GM19023 (cell line): ENCODE measurements around the gene GJB2.
"Not testable (repeated sequence)": the region's sequence is repeated elsewhere in the genome, so short reads cannot be mapped to it uniquely, and the experiment has no call there.

ENCODE experiments used
- ATAC-seq: cut with Tn5 transposase; IDR thresholded peaks from one replicate; pipeline ENCODE4 v1.9.1; 2021; ENCODE audit warnings: mild to moderate bottlenecking, moderate library complexity; ENCODE audit not compliant: unreplicated experiment

The GJB2 gene

GRCh38 chr13:20171364-20171763 is 21.4 kb downstream of the GJB2 start:
- ATAC-seq = no peak

GRCh38 chr13:20170921-20171320 is 21.8 kb downstream of the GJB2 start:
- no peak for ATAC-seq

- ATAC-seq = no peak
Observed at GRCh38 chr13:20168396-20168795, 24.3 kb downstream of the GJB2 start.

- no peak for ATAC-seq
Observed at GRCh38 chr13:20165417-20166257, 27.1 kb downstream of the GJB2 start.

GRCh38 chr13:20161951-20162300 is 30.8 kb downstream of the GJB2 start:
- no peak for ATAC-seq

GRCh38 chr13:20161275-20161950 is 31.3 kb downstream of the GJB2 start:
- peak; percentile 55 for ATAC-seq

GRCh38 chr13:20160306-20161274 is 32.1 kb downstream of the GJB2 start, which contains the start of gene GJA3:
Gene GJA3 (minus strand): TSS chr13:20161052. CDS start chr13:20143288, 17,764 bp downstream.
- ATAC-seq = peak; percentile 70

GRCh38 chr13:20159646-20160305 is 33.0 kb downstream of the GJB2 start:
- no peak for ATAC-seq

GRCh38 chr13:20157151-20157796 is 35.5 kb downstream of the GJB2 start:
- no peak for ATAC-seq

- ATAC-seq = no peak
Observed at GRCh38 chr13:20156702-20157101, 36.0 kb downstream of the GJB2 start.

GRCh38 chr13:20153290-20153689 is 39.4 kb downstream of the GJB2 start:
- not testable (repeated sequence) for ATAC-seq

GRCh38 chr13:20151612-20152011 is 41.1 kb downstream of the GJB2 start:
- no peak for ATAC-seq

- ATAC-seq = no peak
Observed at GRCh38 chr13:20151016-20151415, 41.7 kb downstream of the GJB2 start.

- ATAC-seq = no peak
Observed at GRCh38 chr13:20150561-20150960, 42.2 kb downstream of the GJB2 start.

GRCh38 chr13:20149762-20150161 is 43.0 kb downstream of the GJB2 start:
- ATAC-seq = no peak

- ATAC-seq = no peak
Observed at GRCh38 chr13:20148501-20149183, 44.1 kb downstream of the GJB2 start.

GRCh38 chr13:20146381-20146780 is 46.4 kb downstream of the GJB2 start:
- ATAC-seq = no peak

- ATAC-seq = no peak
Observed at GRCh38 chr13:20145521-20145920, 47.2 kb downstream of the GJB2 start.

GRCh38 chr13:20144141-20144850 is 48.4 kb downstream of the GJB2 start:
- no peak for ATAC-seq
